Hepatocyte (in vitro differentiated cells): ENCODE results near the gene PDCD5.

Experiments used
- EZH2 ChIP-seq: fragments of 200-600 bp; sonication (generic); IDR thresholded peaks from 2 replicates; pipeline ENCODE4 v1.6.1; 2016; ENCODE audit warnings: antibody characterized with exemption, mild to moderate bottlenecking, borderline replicate concordance
- TF ChIP-seq, protein P1 (sequence below): fragments of 200-600 bp; sonication (generic); IDR thresholded peaks from 2 replicates; pipeline ENCODE4 v1.5.1; 2016; ENCODE audit warnings: antibody characterized with exemption, mild to moderate bottlenecking; ENCODE audit not compliant: poor library complexity

DNA sequence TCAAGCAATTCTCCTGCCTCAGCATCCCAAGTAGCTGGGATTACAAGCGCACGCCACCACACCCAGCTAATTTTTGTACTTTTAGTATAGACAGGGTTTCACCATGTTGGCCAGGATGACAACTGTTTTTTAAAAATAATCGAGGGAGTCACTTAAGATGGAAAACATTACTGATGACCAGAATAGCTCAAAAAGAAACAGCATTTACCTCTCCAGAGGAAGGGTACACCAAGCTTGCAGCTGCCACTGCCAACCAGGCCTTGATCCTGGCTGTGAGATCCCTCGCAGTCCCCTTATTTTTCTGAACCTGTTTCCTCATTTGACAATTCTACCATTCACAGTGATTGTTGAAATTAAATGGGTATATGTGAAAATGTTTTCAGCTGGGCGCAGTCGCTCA lies 14.5 kb downstream of the PDCD5 start:
- TF ChIP-seq, protein P1, sequence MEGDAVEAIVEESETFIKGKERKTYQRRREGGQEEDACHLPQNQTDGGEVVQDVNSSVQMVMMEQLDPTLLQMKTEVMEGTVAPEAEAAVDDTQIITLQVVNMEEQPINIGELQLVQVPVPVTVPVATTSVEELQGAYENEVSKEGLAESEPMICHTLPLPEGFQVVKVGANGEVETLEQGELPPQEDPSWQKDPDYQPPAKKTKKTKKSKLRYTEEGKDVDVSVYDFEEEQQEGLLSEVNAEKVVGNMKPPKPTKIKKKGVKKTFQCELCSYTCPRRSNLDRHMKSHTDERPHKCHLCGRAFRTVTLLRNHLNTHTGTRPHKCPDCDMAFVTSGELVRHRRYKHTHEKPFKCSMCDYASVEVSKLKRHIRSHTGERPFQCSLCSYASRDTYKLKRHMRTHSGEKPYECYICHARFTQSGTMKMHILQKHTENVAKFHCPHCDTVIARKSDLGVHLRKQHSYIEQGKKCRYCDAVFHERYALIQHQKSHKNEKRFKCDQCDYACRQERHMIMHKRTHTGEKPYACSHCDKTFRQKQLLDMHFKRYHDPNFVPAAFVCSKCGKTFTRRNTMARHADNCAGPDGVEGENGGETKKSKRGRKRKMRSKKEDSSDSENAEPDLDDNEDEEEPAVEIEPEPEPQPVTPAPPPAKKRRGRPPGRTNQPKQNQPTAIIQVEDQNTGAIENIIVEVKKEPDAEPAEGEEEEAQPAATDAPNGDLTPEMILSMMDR, result no peak
- no peak for TF ChIP-seq EZH2
